GM18907 (cell line): ENCODE data around the gene PXDN.

Experiments used
- ATAC-seq: cut with Tn5 transposase; IDR thresholded peaks from one replicate; pipeline ENCODE4 v1.9.1; 2021; ENCODE audit warnings: mild to moderate bottlenecking, moderate library complexity; ENCODE audit not compliant: unreplicated experiment

PXDN gene

GRCh38 chr2:1617425-1618021 lies 126.8 kb downstream of the PXDN start:
- ATAC-seq = no peak

GRCh38 chr2:1614564-1614963 lies 129.8 kb downstream of the PXDN start:
- peak; percentile 87 for ATAC-seq

- no peak for ATAC-seq
These were observed 130.5 kb downstream of the PXDN start for GRCh38 chr2:1613731-1614354.

DNA sequence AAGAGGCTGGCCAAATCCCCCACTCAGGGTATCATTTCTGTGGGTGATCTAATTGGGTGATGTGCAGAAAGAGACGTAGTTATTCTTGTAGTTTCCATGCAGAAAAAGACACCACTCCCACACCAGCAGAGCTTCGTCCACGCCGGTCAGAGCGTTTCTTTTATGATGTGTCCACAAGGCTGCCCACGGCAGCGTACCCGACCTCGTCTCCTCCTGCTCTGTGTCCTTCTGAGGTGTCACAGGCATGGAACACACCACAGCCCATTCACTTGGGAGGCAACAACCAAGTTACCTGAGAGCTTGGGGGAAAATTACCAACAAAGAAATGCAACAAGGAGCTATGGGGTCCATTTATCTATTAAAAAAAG lies 131.3 kb downstream of the PXDN start:
- ATAC-seq = no peak

DNA sequence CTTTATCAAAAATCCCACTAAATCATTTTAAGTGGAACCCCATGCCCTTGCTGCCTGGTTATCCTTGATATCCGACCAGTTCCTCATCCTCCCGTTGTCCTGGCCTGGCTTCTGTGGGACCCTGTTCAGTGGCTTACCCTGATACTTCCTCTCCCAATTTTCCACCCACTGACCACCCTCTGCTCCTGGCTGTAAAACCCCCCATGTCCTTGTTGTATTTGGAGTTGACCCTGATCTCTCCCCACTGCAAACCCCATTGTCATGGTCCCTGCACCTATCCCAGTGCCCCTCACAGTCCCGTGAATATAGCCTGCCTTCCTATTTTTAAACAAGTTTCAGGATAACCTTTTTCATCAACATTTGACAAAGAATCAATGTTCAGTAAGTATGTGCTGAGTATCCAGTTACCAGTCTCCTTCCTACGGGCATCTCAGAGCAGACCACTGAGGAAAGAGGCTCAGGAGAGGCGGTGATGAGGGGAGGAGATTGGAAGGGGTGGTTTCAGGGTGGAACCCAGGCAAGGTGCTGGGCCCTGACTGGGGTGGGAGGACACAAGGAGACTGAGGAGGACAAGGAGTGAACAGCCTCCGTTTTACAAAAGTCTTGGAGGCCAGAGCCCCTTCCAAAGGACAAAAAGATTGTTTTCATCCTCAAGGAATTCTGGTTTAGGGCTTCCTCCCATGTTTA lies 131.8 kb downstream of the PXDN start:
- no peak for ATAC-seq

DNA sequence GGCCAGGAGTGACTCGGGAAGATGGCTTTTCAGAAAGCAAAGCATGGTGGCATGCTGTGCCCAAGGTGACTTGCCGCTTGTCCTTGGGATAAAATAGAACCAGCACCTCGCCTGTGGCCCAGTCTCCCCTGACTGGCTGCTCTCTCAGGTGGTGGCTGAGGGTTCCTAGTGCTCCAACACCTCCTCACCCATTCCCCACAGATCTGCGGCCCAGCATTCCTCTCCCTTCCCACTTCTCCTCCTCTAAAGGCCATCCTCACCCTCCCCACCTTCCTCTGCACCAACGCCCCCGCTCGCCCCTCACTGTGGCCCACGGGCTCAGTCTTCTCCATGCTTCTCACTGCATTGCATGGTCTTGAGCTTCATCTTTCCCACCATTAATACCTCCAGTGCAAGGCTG lies 132.4 kb downstream of the PXDN start:
- no peak for ATAC-seq

DNA sequence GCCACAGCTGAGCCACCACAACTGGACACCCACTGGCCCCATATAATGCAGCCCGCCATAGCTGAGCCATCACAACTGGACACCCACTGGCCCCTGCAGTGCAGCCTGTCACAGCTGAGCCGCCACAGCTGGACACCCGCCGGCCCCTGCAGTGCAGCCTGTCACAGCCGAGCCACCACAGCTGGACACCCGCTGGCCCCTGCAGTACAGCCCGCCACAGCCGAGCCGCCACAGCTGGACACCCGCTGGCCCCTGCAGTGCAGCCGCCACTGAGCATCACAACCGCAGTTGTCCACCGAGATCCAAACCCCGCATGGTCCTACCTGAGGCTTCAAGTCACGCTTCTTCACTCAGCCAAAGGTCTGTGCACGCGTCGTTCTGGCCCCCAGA lies 134.2 kb downstream of the PXDN start:
- no peak for ATAC-seq

DNA sequence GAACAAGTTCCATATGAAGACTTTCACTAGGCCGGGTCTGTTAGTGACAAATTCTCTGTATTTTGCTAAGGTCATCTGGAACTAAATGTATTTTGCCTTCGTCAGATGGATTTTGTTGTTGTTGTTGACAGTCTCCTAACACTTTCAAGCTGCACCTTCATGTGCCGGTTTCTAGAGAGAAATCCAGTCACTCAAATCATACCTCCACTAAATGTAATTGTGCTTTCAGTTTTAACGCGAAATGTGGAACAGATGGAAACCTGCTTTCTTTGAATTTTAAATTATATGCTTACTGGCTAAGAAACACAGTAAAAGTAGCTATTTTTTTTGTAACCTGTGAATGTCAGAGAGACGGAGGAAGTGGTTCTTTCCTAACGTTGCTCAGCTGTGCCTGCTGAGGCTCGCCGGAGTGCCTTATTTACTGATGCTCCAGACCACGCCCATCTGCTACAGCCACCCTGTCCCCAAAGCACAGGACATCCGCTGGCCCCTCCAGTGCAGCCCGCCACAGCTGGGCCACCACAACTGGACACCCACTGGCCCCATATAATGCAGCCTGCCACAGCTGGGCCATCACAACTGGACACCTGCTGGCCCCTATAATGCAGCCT lies 134.7 kb downstream of the PXDN start:
- ATAC-seq = no peak

GRCh38 chr2:1609040-1609439 lies 135.3 kb downstream of the PXDN start:
- no peak for ATAC-seq

GRCh38 chr2:1607971-1608688 lies 136.2 kb downstream of the PXDN start:
- no peak for ATAC-seq

GRCh38 chr2:1607236-1607920 lies 136.9 kb downstream of the PXDN start:
- ATAC-seq = no peak

GRCh38 chr2:1606421-1607235 lies 137.7 kb downstream of the PXDN start:
- ATAC-seq = no peak

- no peak for ATAC-seq
These were observed 138.3 kb downstream of the PXDN start for GRCh38 chr2:1606046-1606400.

- ATAC-seq = no peak
These were observed 138.9 kb downstream of the PXDN start for GRCh38 chr2:1605102-1606045.

DNA sequence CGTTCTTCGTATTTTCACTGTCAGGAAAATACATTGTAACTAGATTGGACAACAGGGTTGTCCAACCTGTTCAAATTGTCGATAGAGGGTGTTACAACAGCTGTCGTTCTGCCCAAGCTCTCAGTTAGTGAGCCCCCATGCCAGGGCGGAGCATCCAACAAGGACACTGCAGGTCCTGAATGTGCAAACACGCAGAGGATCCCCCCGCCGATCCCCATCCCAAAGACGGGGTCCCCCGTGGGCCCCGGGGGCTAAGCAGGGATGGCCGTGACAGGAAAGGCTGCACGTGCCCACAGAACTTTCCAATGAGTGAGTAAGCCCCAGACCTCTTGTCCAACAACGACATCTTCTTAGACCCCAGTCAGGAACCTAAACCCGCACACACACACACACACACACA lies 140.8 kb downstream of the PXDN start:
- no peak for ATAC-seq

DNA sequence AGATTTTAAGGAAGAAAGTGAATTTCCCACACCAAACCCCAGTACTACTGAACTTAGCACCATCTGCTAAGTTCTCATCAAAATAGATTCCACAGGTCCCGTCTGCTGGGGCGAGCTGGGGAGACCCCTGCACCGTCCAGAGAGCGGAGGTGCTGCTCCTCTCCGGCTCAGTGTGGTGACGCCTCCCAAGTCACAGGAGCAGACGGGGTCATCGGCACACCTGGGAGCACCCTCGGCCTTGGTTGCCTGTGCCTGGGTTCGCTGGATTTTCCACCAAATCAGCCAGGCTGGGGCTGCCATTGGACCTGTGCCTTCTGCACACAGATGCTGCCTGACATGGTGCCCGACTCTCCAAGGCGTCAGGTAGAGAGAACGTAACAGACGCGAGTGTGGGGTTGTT lies 141.3 kb downstream of the PXDN start:
- ATAC-seq = no peak

- no peak for ATAC-seq
These were observed 141.9 kb downstream of the PXDN start for GRCh38 chr2:1602278-1603010.
